ENCODE results near the gene CXorf58.
"Not testable (repeated sequence)": the region's sequence is repeated elsewhere in the genome, so short reads cannot be mapped to it uniquely, and the experiment has no call there.

Gene CXorf58

GRCh38 chrX:23907498-23908218 is at the start of gene CXorf58, which contains the start of gene APOO:
TSS of gene CXorf58 (plus strand) at chrX:23908006. CDS start at chrX:23910303, 2,297 bp downstream.
TSS of gene APOO (minus strand) at chrX:23907938. CDS start at chrX:23907702, 236 bp downstream.
- peak; percentile 94 for DNase-seq

GRCh38 chrX:23859238-23859637 is 48.6 kb upstream of the CXorf58 start:
- DNase-seq, result not testable (repeated sequence)

- DNase-seq, result no peak
Measured at GRCh38 chrX:23861215-23861896, 46.5 kb upstream of the CXorf58 start.

- peak; percentile 12 for DNase-seq
Measured at GRCh38 chrX:23861952-23862351, 45.9 kb upstream of the CXorf58 start.

GRCh38 chrX:23864742-23865326 is 43.0 kb upstream of the CXorf58 start:
- DNase-seq, result no peak

- DNase-seq, result no peak
Measured at GRCh38 chrX:23870041-23870440, 37.8 kb upstream of the CXorf58 start.

GRCh38 chrX:23871905-23872546 is 35.8 kb upstream of the CXorf58 start:
- DNase-seq, result no peak

- no peak for DNase-seq
Measured at GRCh38 chrX:23879380-23880090, 28.3 kb upstream of the CXorf58 start.

GRCh38 chrX:23883737-23884354 is 24.0 kb upstream of the CXorf58 start:
- no peak for DNase-seq

GRCh38 chrX:23884427-23885024 is 23.3 kb upstream of the CXorf58 start:
- DNase-seq, result no peak

- no peak for DNase-seq
Measured at GRCh38 chrX:23885803-23886202, 22.0 kb upstream of the CXorf58 start.

GRCh38 chrX:23887451-23887850 is 20.4 kb upstream of the CXorf58 start:
- DNase-seq, result no peak

GRCh38 chrX:23887918-23888317 is 19.9 kb upstream of the CXorf58 start:
- no peak for DNase-seq

GRCh38 chrX:23888887-23889501 is 18.8 kb upstream of the CXorf58 start:
- no peak for DNase-seq

GRCh38 chrX:23890933-23891332 is 16.9 kb upstream of the CXorf58 start:
- no peak for DNase-seq

GRCh38 chrX:23894993-23895392 is 12.8 kb upstream of the CXorf58 start:
- DNase-seq, result not testable (repeated sequence)

GRCh38 chrX:23896539-23896938 is 11.3 kb upstream of the CXorf58 start:
- DNase-seq, result not testable (repeated sequence)

- DNase-seq, result no peak
Measured at GRCh38 chrX:23896981-23897380, 10.8 kb upstream of the CXorf58 start.

- no peak for DNase-seq
Measured at GRCh38 chrX:23898412-23898959, 9.3 kb upstream of the CXorf58 start.

GRCh38 chrX:23900220-23900797 is 7.5 kb upstream of the CXorf58 start:
- no peak for DNase-seq

- DNase-seq, result peak; percentile 50
Measured at GRCh38 chrX:23901060-23901459, 6.7 kb upstream of the CXorf58 start.
